GM23248 (cell line): ENCODE measurements around the gene SYT2. TPM values are rescaled to one million over a fixed set of nuclear protein-coding genes. Genes with fewer than 3 reads are reported as not detected.

Experiments
- DNase-seq: peaks from one replicate; pipeline ENCODE4 v3.0.0-alpha.2; 2015
- H2AFZ ChIP-seq: fragments of 200-600 bp; sonication (generic); 2 replicates; pipeline ENCODE4 v1.6.1; 2016; ENCODE audit warnings: antibody characterized with exemption
- H3F3A ChIP-seq: fragments of 200-600 bp; sonication (generic); 2 replicates; pipeline ENCODE4 v1.6.1; 2016; ENCODE audit warnings: mild to moderate bottlenecking, antibody characterized with exemption, mixed run types; ENCODE audit not compliant: insufficient read depth
- H3K27ac ChIP-seq: fragments of 200-600 bp; sonication (generic); 2 replicates; pipeline ENCODE4 v1.5.1; 2016; ENCODE audit warnings: mild to moderate bottlenecking
- H3K27me3 ChIP-seq: fragments of 200-600 bp; sonication (generic); replicated peaks from 2 replicates; pipeline ENCODE4 v1.6.1; 2016; ENCODE audit warnings: mild to moderate bottlenecking; ENCODE audit not compliant: insufficient read depth
- H3K36me3 ChIP-seq: fragments of 200-600 bp; sonication (generic); 2 replicates; pipeline ENCODE4 v1.6.1; 2016; ENCODE audit warnings: low read depth, mild to moderate bottlenecking
- H3K4me1 ChIP-seq: fragments of 200-600 bp; sonication (generic); 2 replicates; pipeline ENCODE4 v1.6.1; 2016; ENCODE audit warnings: mild to moderate bottlenecking; ENCODE audit not compliant: insufficient read depth
- H3K4me2 ChIP-seq: fragments of 200-600 bp; sonication (generic); one replicate; pipeline ENCODE4 v1.6.1; 2016; ENCODE audit warnings: mild to moderate bottlenecking; ENCODE audit not compliant: unreplicated experiment
- H3K4me3 ChIP-seq: fragments of 200-600 bp; sonication (generic); 2 replicates; pipeline ENCODE4 v1.5.1; 2016; ENCODE audit warnings: mild to moderate bottlenecking
- H3K79me2 ChIP-seq: fragments of 200-600 bp; sonication (generic); 2 replicates; pipeline ENCODE4 v1.6.1; 2016; ENCODE audit warnings: mild to moderate bottlenecking; ENCODE audit not compliant: insufficient read depth
- H3K9ac ChIP-seq: fragments of 200-600 bp; sonication (generic); 2 replicates; pipeline ENCODE4 v1.6.1; 2016; ENCODE audit warnings: mild to moderate bottlenecking
- H3K9me2 ChIP-seq: fragments of 200-600 bp; sonication (generic); 2 replicates; pipeline ENCODE4 v1.6.1; 2016; ENCODE audit warnings: mixed run types, mild to moderate bottlenecking, moderate library complexity; ENCODE audit not compliant: insufficient read depth
- H3K9me3 ChIP-seq: fragments of 200-600 bp; sonication (generic); one replicate; pipeline ENCODE4 v1.6.1; 2017; ENCODE audit warnings: low read depth
- H4K20me1 ChIP-seq: fragments of 200-600 bp; sonication (generic); 2 replicates; pipeline ENCODE4 v1.6.0; 2016; ENCODE audit not compliant: insufficient read depth
- EZH2 ChIP-seq: fragments of 200-600 bp; sonication (generic); IDR thresholded peaks from 2 replicates; pipeline ENCODE4 v1.6.1; 2018; ENCODE audit warnings: antibody characterized with exemption, mild to moderate bottlenecking; ENCODE audit not compliant: insufficient read depth, poor library complexity, severe bottlenecking
- EZH2phosphoT487 ChIP-seq: fragments of 200-600 bp; sonication (generic); IDR thresholded peaks from 2 replicates; pipeline ENCODE4 v1.6.1; 2018; ENCODE audit warnings: antibody characterized with exemption, moderate library complexity, mild to moderate bottlenecking, low read depth; ENCODE audit not compliant: insufficient read depth
- WGBS, 2 experiments: methylation state at CpG; one replicate each; pipeline ENCODE4 v1.1.6; 2015 to 2017; ENCODE audit warnings: low lambda C conversion rate in 2 of 2, low coverage in 1 of 2; ENCODE audit errors: missing lambda C conversion rate in 2 of 2; 5-methylcytosine and 5-hydroxymethylcytosine counted together
- in situ Hi-C: fragments of 300-500 bp; cut with MboI; formaldehyde crosslinking; loops from 2 replicates; pipeline ENCODE4 v1.15.0; 2020
- polyA plus RNA-seq: library from polyadenylated mRNA; unstranded; fragments of >200 nt; fragmentation: Nextera tagmentation; extraction: Ambion mirVana; gene quantifications from 2 replicates; pipeline ENCODE4 v1.2.1, GENCODE V29; 2016
- total RNA-seq: library from RNA; depleted of rRNA; stranded (reverse); fragments of >200 nt; shearing (Covaris generic); gene quantifications from 2 replicates; pipeline ENCODE4 v1.2.3, GENCODE V29; 2014

SYT2 gene
- total and polyA plus RNA-seq, 2 experiments from 2014 or later = 0.05 TPM; not detected in 1

- in situ Hi-C loops = no loop called here
- DNase-seq = no peak
- no peaks in the 10 kb centered on the region for H4K20me1 ChIP-seq
- TF ChIP-seq EZH2phosphoT487 = no peak
- TF ChIP-seq EZH2 = no peak
- H3K36me3 ChIP-seq = no peaks in the 10 kb centered on the region
- H3K9me3 ChIP-seq = no peaks in the 10 kb centered on the region
- no peak overlapping the region for H3K9ac ChIP-seq
- no peaks in the 10 kb centered on the region for H3K9me2 ChIP-seq
- H3F3A ChIP-seq = no peaks in the 10 kb centered on the region
- no peak overlapping the region for H3K4me3 ChIP-seq
- no peak overlapping the region for H3K27ac ChIP-seq
- WGBS, 2 experiments = 60 to 61% methylated on average over 5 of the region's 5 CpGs
- peaks cover 32% of the 10 kb centered on the region for H3K27me3 ChIP-seq
- no peaks in the 10 kb centered on the region for H3K4me1 ChIP-seq
- no peaks in the 10 kb centered on the region for H3K79me2 ChIP-seq
- no peak overlapping the region for H3K4me2 ChIP-seq
- H2AFZ ChIP-seq = no peak overlapping the region
Observed at GRCh38 chr1:202673531-202673930, 36.7 kb downstream of the SYT2 start.

- no peaks in the 10 kb centered on the region for H3K79me2 ChIP-seq
- no peaks in the 10 kb centered on the region for H3K4me1 ChIP-seq
- H3F3A ChIP-seq = no peaks in the 10 kb centered on the region
- TF ChIP-seq EZH2phosphoT487 = no peak
- TF ChIP-seq EZH2 = no peak
- 28 to 37% methylated on average over 5 of the region's 5 CpGs for WGBS, 2 experiments
- no peak overlapping the region for H3K27ac ChIP-seq
- H3K9me2 ChIP-seq = no peaks in the 10 kb centered on the region
- H3K9ac ChIP-seq = no peak overlapping the region
- no peak overlapping the region for H3K4me2 ChIP-seq
- H3K9me3 ChIP-seq = no peaks in the 10 kb centered on the region
- no peak overlapping the region for H2AFZ ChIP-seq
- in situ Hi-C loops = no loop called here
- H3K4me3 ChIP-seq = no peak overlapping the region
- DNase-seq = peak; percentile 17
- no peaks in the 10 kb centered on the region for H3K36me3 ChIP-seq
- no peaks in the 10 kb centered on the region for H4K20me1 ChIP-seq
- H3K27me3 ChIP-seq = peaks cover 24% of the 10 kb centered on the region
Observed at GRCh38 chr1:202671399-202671798, 38.9 kb downstream of the SYT2 start.

GRCh38 chr1:202665417-202665816, 44.8 kb downstream of the SYT2 start:
- H3K27ac ChIP-seq = no peak overlapping the region
- no peak overlapping the region for H3K4me2 ChIP-seq
- H3K4me3 ChIP-seq = no peak overlapping the region
- DNase-seq = no peak
- H3K9ac ChIP-seq = no peak overlapping the region
- no peaks in the 10 kb centered on the region for H3K36me3 ChIP-seq
- in situ Hi-C loops = no loop called here
- no peaks in the 10 kb centered on the region for H3K4me1 ChIP-seq
- no peaks in the 10 kb centered on the region; the same call in 1 of the 2 replicates for H3K27me3 ChIP-seq
- WGBS, 2 experiments = 68 to 76% methylated on average over 3 of the region's 3 CpGs
- no peaks in the 10 kb centered on the region for H3K9me2 ChIP-seq
- no peak overlapping the region for H2AFZ ChIP-seq
- no peaks in the 10 kb centered on the region for H3K79me2 ChIP-seq
- no peaks in the 10 kb centered on the region for H3K9me3 ChIP-seq
- TF ChIP-seq EZH2 (no peak), EZH2phosphoT487 (no peak)
- H3F3A ChIP-seq = no peaks in the 10 kb centered on the region
- no peaks in the 10 kb centered on the region for H4K20me1 ChIP-seq

GRCh38 chr1:202664083-202664482, 46.2 kb downstream of the SYT2 start:
- H4K20me1 ChIP-seq = no peaks in the 10 kb centered on the region
- H3K9me3 ChIP-seq = no peaks in the 10 kb centered on the region
- H3K4me3 ChIP-seq = no peak overlapping the region
- no peaks in the 10 kb centered on the region for H3K4me1 ChIP-seq
- H3K4me2 ChIP-seq = no peak overlapping the region
- H3K27me3 ChIP-seq = peaks cover 11% of the 10 kb centered on the region; the same call in 1 of the 2 replicates
- H3K27ac ChIP-seq = no peak overlapping the region
- no peaks in the 10 kb centered on the region for H3K36me3 ChIP-seq
- peak; percentile 39 for DNase-seq
- no peak overlapping the region for H3K9ac ChIP-seq
- H2AFZ ChIP-seq = no peak overlapping the region
- TF ChIP-seq EZH2phosphoT487 (no peak), EZH2 (no peak)
- whole genome bisulfite sequencing, 2 experiments = 33 to 58% methylated on average over 1 of the region's 1 CpG
- in situ Hi-C loops = no loop called here
- no peaks in the 10 kb centered on the region for H3F3A ChIP-seq
- H3K9me2 ChIP-seq = no peaks in the 10 kb centered on the region
- no peaks in the 10 kb centered on the region for H3K79me2 ChIP-seq

- Histone ChIP-seq H3K79me2 (no peaks in the 10 kb centered on the region), H3K27me3 (peaks cover 21% of the 10 kb centered on the region), H3K27ac (no peak overlapping the region), H3K4me3 (no peak overlapping the region), H2AFZ (no peak overlapping the region), H3K9me3 (no peaks in the 10 kb centered on the region), H3K9ac (no peak overlapping the region), H3K36me3 (no peaks in the 10 kb centered on the region), H3K4me1 (no peaks in the 10 kb centered on the region), H3K9me2 (no peaks in the 10 kb centered on the region), H4K20me1 (no peaks in the 10 kb centered on the region), H3K4me2 (no peak overlapping the region), H3F3A (no peaks in the 10 kb centered on the region)
- TF ChIP-seq EZH2phosphoT487 (no peak), EZH2 (no peak)
- 59 to 60% methylated on average over 10 of the region's 10 CpGs for WGBS, 2 experiments
- in situ Hi-C loops = no loop called here
- no peak for DNase-seq
Observed at GRCh38 chr1:202663131-202663530, 47.1 kb downstream of the SYT2 start.
